GM21381 (cell line): ENCODE data around the gene STYXL1.
"Not testable (repeated sequence)": the region's sequence is repeated elsewhere in the genome, so short reads cannot be mapped to it uniquely, and the experiment has no call there.

ENCODE experiments used
- ATAC-seq: cut with Tn5 transposase; IDR thresholded peaks from one replicate; pipeline ENCODE4 v1.9.1; 2021; ENCODE audit warnings: mild to moderate bottlenecking, moderate library complexity; ENCODE audit not compliant: unreplicated experiment

The STYXL1 gene

DNA sequence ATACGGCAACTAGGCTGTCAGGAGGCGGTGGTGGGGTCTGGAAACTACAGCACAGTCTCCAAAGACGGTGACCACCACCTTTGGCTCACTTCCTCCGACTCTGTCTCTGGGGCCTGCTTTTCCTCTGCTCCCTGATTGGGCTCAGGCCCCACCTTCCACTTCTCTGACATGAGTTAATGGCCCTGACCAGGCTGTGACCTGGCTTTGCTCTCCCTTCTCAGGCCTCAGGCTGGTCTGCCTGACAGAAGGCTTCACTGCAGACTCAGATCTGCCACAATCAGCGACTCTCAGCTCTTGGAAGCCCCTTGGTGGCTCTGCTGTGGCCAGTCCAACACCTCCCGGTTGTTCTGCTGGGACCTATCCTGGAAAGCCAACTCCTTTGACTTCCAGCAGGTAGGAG, 7.7 kb downstream of the STYXL1 start:
- ATAC-seq = no peak

DNA sequence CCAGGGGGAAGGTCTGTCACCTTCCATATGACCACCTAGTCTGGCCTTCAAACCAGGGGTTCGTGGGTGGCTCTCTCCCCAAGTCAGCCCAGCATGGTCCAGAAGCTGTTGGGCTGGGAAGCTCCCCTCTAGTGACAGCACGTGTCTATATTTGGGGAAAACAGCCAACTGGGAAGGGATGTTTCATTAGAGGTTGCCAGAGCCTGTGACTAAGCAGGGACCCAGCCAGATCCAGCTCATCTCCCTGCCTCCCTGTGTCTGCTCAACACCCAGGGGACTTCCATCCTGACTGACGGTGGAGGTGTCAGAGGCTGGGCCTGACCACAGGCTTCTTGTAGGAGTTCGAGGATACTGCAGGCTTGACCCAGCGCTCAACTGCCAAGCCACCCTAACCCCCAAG, 10.5 kb downstream of the STYXL1 start:
- no peak for ATAC-seq

DNA sequence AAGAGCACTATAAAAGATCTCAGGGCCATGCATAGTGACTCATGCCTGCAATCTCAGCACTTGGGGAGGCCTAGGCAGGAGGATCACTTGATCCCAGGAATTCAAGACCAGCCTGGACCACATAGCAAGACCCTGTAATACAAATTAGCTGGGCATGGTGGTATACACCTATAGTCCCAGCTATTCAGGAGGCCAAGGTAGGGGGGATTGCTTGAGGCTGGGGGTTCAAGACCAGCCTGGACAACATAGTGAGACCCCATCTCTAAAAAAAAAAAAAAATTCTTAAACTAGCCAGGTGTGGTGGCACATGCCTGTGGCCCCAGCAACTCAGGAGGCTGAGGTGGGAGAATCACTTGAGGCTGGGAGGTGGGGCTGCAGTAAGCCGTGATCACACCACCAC, 15.8 kb downstream of the STYXL1 start:
- no peak for ATAC-seq

DNA sequence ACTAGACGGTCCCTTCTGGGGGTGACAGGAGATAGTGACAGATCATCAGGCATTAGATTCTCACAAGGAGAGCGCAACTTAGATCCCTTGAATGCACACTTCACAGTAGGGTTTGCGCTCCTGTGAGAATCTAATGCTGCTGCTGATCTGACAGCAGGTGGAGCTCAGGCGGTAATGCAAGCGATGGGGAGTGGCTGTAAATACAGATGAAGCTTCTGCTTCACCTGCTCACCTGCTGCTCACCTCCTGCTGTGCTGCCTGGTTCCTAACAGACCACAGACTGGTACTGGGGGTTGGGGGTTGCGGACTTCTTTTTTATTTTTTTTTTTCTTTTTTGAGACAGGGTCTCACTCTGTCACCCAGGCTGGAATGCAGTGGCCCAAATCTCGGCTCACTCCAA, 18.1 kb downstream of the STYXL1 start:
- not testable (repeated sequence) for ATAC-seq

DNA sequence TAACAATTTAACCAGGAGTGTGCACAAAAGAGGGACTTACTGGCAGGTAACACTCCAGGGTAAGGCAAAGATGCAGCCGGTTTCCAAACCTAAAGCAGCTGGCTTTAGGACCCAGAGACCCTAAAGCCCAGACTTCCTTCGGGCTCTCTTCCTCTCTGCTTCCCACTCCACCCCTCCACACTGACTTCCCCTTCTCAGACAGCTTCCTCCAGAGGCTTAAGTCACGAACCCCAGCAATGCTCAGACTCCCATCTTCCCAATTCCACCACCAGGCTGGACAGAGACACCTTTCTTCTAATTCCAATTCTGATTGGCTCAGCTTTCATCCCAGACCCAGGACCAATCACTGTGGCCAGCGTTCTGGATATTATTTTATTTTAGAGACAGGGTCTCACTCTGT, 24.8 kb downstream of the STYXL1 start:
- no peak for ATAC-seq

DNA sequence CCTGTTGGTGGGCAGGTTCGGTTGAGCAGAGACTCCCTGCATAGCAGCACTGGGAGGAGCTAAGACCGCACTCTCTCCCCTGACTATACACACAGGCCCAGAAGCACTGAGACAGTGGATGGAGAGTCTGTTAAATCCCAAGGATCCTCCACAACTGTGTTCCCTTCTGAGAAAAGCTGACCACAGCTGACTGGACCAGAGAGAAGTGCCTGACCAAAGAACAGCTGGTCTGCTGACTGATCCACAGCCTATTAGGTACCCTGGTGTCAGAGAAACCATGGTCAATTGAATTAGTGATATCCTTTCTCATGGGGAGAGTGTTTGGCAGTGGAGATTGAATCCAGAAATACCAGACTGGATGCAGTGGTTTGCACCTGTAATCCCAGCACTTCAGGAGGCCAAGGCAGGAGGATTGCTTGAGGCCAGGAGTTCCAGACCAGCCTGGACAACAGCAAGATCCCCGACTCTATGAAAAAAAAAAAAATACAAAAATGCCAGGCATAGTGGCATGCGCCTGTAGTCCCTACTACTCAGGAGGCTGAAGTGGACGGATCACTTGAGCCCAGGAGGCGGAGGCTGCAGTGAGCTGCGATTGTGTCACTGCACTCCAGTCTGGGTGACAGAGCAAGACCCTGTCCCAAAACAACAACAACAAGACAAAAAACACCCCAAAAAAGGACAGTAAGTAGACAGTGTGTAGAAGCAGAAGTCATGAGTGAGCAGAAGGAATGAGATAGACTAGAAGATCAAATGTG, 25.6 kb downstream of the STYXL1 start:
- no peak for ATAC-seq

DNA sequence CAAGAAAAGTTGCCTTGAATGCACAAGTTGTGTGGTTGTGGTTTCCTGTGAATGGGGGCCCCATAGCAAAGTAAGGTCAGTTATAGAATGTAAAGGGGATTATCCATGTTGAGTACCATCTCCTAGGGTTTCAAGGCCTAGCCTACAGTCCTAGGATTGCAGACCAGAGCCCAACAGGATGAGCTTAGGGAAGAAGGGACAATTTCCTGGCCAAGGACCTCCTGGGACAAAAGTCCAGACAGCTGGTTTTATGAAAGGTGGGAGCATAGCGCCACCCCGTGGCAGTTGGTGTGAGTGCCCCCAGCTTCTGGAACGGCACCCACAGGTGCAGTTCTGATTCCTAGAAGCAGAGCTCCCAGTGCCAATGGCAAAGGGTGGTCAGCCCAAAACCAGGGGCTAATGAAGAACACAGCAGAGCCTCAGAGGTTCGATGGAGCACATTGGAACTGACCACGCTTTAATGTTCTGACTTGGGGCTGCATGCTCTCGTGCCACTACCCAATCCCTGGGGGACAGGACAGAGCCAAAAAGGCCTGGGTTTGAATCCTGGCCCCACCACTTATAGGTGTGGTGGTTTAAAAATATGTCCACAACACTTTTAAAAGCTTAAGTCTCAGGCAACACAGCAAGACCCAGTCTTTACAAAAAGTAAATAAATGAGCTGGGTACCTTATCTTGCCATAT, 27.6 kb downstream of the STYXL1 start:
- ATAC-seq = no peak

DNA sequence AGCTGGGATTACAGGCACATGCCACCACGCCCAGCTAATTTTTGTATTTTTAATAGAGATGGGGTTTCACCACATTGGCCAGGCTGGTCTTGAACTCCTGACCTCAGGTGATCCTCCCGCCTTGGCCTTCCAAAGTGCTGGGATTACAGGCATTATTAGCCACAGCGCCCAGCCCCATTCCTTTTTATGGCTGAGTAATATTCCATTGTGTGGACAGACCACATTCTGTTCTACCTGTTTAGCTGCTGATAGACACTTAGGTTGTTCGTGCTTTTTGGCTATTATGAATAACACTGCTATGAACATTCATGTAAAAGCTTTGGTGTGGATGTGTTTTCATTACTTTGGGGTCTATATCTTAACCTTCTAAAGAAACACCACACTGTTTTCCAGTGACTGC, 29.3 kb downstream of the STYXL1 start:
- ATAC-seq = not testable (repeated sequence)

DNA sequence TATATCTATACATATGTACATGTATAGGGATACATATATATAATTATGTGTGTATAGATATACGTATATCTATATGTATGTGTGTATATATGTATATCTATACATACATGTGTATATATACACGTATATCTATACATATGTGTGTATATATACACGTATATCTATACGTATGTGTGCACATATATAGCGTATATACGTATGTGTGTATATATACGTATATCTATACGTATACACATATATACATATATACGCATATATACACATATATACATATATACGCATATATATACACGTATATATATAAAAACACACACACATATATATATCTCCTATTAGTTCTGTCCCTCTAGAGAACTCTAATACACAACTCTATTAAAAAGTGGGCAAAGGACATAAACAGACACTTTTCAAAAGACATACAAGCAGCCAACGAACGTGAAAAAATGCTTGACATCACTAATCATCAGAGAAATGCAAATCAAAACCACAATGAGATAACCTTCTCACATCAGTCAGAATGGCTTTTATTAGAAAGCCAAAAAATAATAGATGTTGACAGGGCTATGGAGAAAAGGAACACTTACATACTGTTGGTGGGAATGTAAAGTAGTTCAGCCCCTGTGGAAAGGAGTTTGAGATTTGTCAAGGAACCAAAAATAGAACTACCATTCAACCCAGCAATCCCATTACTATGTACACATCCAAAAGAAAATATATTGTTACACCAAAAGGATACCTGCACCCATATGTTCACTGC, 31.4 kb downstream of the STYXL1 start:
- no peak for ATAC-seq

DNA sequence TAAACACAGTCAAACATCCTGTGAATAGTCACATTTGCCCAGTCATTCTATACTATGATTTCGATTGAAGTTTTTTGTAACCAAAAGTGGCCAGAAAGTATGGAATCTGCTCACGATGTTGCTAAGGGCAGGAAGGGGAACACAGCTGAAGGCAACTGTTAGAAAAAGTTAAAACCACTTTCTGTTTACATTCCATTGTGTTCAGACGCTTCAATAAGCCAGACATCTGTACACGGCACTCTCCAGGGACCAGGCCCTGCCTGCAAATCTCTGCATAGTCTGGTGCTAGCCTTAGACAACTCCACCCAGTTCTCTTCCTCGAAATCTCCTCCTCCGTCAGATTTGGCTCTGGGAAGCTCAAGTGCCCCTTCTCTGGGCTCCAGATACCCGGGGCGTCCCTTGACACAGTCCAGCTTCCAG, 36.3 kb downstream of the STYXL1 start:
- no peak for ATAC-seq

DNA sequence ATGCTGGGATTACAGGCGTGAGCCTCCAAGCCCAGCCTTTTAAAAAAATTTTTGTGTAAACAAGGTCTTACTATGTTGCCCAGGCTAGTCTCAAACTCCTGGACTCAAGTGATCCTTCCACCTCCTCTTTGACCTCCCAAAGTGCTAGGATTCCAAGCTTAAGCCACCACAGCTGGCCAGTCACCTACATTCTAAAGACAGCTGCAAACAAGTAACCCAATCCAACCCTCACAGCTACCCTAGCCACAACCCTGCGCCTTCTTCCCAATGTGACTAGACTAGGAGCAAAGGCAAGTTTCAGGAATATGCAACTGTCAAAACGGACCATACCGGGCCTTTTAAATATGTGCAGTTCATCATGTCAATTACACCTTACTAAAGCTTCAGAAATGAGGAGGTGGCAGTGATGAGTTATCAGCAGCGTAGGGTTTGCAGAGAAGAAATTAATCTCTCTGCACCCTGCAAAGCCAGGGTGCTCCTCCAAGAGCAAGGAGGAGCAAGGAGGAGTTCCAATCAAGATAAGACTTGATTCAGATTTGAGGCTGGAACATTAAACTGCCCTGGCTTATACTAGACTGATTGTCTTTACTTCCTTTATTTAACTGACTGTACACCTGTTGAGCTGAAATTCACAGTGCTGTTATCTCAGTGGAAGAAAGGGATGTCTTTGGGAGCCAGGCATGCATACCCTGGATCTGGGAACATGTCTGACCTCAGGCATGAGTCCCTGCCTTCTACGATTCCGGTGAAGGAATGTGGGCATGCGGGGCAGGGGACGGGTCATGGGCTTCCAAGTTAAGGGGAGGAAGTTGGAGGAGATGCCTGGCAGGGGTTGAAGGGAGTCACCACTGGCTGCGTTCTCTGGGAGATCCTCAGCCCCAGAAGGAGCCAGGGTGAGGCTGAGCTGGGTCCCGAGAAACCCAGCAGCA, 37.9 kb downstream of the STYXL1 start:
- ATAC-seq = no peak

DNA sequence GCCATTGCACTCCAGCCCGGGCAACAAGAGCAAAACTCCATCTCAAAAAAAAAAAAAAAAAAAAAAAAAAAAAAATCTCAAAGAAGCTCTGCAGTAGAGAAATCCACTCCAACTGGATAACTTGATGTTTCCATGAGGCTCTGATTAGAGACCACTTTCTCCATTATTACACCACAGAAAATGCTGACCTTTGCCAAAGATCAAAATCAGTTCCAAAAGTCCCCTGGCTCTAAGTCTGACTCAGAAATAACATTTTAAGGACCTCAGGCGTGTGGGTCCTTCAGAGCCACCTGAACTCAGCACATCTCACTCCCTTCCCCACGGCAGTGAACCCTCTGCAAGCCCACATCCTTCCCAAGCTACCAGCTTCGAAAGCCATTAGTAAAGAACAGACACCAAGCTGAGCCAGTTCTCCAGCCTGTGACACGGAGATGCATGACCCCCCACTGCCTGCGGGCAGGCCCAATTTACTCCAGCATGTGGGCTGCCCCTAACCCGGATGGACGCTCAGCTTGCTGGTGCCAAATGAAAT, 39.6 kb downstream of the STYXL1 start:
- no peak for ATAC-seq

DNA sequence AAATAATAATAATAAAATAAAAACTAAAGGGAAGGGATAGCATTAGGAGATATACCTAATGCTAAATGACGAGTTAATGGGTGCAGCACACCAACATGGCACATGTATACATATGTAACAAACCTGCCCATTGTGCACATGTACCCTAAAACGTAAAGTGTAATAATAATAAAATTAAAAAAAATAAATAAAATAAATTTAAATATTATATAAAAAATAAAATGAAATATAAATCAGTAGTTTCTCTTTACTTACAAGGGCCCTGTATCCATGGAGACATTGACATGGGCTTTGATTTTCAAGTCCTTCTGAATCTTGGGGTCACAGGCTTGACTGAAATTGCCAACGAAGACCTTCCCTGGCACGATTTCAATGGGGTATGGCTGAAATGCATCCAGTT, 42.8 kb downstream of the STYXL1 start:
- not testable (repeated sequence) for ATAC-seq

DNA sequence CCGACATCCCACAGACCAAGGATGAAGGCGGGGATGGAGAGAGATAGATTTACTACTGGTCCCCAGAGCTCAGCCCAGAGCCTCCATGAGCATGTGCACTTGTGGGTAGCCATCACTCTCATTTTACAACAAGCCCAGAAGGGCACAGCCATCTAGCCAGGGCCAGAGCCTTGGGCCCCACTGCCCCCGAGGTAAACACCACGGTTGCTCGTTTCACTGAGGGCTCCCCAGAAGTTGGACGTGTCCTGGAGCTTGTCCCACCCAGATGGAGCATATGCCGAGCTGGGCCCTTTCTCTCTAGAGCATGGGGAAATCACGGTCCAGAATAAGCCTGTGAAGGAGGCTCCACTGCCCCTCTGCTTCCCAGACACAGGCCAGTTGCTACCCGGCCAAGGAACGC, 44.4 kb downstream of the STYXL1 start:
- ATAC-seq = no peak

DNA sequence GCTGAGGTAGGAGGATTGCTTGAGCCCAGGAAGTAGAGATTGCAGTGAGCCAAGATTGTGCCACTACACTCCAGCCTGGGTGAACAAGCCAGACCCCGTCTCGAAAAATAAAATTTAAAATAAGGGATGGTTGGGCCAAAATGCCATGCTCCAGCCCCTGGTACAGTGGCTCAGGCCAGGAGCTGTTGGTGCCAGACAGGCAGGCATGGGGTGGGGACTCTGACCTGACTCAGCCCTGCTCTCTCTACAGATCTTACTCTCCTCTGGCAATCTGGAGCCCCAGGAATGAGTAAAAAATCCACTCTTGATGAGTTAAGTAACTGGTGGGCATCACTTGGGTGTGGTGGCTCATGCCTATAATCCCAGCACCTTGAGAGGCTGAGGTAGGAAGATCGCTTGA, 45.0 kb downstream of the STYXL1 start:
- no peak for ATAC-seq

DNA sequence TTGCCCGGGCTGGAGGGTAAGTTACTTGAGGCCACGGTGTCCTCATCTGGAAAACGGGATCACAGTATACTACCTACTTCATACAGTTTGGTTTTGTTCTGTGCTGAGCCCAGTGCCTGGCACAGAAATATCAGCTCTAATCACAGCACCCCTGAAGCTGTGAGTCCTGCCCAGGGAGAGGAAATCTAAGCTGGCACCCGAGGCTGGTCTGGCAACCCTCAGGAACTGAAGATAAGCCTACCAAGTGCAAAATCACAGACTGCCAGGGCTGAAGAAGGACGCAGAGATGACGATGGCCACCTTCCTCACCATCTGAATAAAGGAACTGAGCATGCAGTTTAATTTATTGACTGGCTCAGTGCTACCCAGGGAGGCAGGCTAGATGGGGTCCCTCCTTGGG, 45.7 kb downstream of the STYXL1 start:
- no peak for ATAC-seq

DNA sequence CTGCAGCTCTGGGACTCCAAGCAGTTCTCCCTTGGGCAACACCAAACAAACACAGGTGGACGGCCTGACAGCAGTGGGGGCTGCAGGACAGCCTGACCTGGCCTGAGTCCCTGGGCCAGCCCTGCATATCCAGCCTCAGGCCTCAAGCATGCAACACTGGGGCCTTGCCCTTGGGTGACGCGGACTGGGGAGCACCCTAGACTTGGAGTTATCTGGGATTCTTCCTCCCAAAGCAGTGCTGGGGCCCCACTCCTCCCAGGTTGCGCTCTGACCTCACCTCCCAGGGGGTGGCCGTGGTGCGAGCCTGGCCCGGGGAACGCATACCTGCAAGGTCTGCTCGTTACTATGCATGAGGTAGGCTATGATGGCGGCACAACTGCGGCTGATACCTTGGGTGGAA, 47.2 kb downstream of the STYXL1 start:
- no peak for ATAC-seq

DNA sequence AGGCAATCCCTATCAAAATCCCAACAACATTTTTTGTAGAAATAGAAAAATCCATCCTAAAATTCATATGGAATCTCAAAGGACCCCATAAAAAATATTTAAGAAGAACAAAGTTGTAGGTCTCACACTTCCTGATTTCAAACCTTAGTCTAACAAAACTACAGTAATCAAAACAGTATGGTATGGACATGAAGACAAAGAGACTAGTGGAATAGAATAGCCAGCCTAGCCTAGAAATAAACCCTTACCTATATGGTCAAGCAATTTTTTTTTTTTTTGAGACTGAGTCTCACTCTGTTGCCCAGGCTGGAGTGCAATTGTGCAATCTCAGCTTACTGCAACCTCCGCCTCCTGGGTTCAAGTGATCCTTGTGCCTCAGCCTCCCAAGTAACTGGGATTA, 49.8 kb downstream of the STYXL1 start:
- no peak for ATAC-seq

DNA sequence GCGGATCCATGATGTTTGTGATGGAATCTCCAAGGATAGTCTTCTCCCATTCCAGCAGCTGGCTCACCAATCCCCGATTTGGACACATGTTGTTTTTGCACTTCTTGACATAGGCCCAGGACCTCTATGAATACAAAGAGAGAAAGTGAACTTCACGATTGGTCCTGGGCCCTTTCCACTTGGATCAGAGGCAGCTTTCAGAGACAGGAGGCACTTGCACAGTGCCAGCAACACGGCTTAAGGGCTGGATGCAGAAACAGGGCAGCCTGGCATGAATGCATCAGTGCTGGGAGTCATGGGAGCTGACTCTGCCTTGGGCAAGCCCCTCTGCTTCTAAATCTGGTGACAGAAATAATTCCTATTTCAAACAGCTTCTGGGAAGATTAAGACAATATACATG, 51.3 kb downstream of the STYXL1 start:
- no peak for ATAC-seq

DNA sequence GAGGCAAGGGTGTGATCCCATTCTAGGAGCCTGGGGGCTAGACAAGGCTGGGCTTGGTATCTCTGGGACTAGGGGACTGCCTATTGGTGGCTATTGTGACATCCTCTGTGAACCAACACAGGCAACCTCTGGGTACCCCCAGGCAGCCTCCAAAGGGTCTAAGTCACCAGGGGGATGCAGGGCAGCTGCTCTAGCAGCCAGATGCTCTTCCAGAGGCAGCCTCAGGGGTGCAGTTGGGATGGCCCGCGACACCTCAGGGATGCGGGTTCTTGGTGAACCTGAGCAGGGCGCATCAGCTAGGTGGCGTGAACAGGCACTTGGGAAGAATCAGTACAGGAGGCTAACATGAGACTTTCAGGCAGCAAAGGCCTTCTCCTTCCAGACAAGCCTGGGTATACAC, 51.8 kb downstream of the STYXL1 start:
- ATAC-seq = no peak

DNA sequence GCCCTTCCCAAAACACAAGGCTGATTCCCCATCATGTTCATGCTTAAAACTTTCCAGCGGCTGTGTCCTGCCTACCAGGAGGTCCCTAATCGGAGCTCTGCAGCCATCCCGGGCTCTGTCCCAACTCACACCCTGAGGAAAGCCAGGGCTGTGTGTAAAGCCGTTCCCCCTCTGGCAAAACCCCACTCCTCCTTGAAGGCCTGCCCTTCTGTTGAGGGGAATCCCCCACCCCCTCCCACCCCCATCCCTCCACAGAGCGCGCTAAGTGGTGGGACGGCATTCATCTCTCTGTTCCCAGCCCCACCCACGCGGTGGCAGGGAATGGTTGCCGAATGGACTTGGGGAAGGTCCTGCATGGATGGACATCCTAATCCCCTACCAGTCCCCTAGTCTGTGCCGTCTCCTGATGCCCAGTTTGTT, 52.7 kb downstream of the STYXL1 start:
- no peak for ATAC-seq
